Stimulated activated CD8-positive, alpha-beta memory T cell treated with anti-CD3 and anti-CD28 coated beads, Interleukin-7, amount 100 ng/mL, for 48 hours (primary cell): ENCODE results near the gene LSM10.

Source experiments
- DNase-seq, 2 donors: peaks; one replicate each; pipeline ENCODE4 v3.0.0-alpha.2; 2020; ENCODE audit warnings: low read depth in 1 of 2; ENCODE audit errors: extremely low read depth in 1 of 2

The LSM10 gene

GRCh38 chr1:36385410-36386264 is 12.1 kb downstream of the LSM10 start, which contains the start of gene STK40:
Gene STK40 (minus strand): TSS chr1:36385924. CDS start chr1:36361332, 24,592 bp downstream.
- peak; percentile 96 to 98 for DNase-seq

GRCh38 chr1:36384542-36385409 is 12.9 kb downstream of the LSM10 start:
- DNase-seq = peak in 1 of 2 donors; percentile 14

GRCh38 chr1:36383240-36383639 is 14.5 kb downstream of the LSM10 start:
- DNase-seq = no peak

GRCh38 chr1:36382669-36383068 is 15.0 kb downstream of the LSM10 start:
- no peak for DNase-seq

- no peak for DNase-seq
Measured at GRCh38 chr1:36382231-36382630, 15.5 kb downstream of the LSM10 start.

- no peak for DNase-seq
Measured at GRCh38 chr1:36381405-36381804, 16.3 kb downstream of the LSM10 start.

GRCh38 chr1:36380782-36381181 is 16.9 kb downstream of the LSM10 start:
- no peak for DNase-seq

GRCh38 chr1:36380143-36380619 is 17.5 kb downstream of the LSM10 start:
- DNase-seq = no peak

- DNase-seq = no peak
Measured at GRCh38 chr1:36377791-36378492, 19.8 kb downstream of the LSM10 start.

- no peak for DNase-seq
Measured at GRCh38 chr1:36372617-36373016, 25.1 kb downstream of the LSM10 start.

GRCh38 chr1:36369061-36369861 is 28.4 kb downstream of the LSM10 start:
- DNase-seq = peak; percentile 53 to 67

- DNase-seq = no peak
Measured at GRCh38 chr1:36367798-36368197, 29.9 kb downstream of the LSM10 start.

- no peak for DNase-seq
Measured at GRCh38 chr1:36367066-36367465, 30.6 kb downstream of the LSM10 start.

- DNase-seq = no peak
Measured at GRCh38 chr1:36366091-36366661, 31.5 kb downstream of the LSM10 start.

- DNase-seq = no peak
Measured at GRCh38 chr1:36365381-36365780, 32.3 kb downstream of the LSM10 start.

GRCh38 chr1:36359911-36360550 is 37.7 kb downstream of the LSM10 start:
- no peak for DNase-seq

GRCh38 chr1:36359383-36359782 is 38.3 kb downstream of the LSM10 start:
- DNase-seq = no peak

GRCh38 chr1:36358514-36359084 is 39.1 kb downstream of the LSM10 start:
- DNase-seq = no peak

GRCh38 chr1:36355811-36356210 is 41.9 kb downstream of the LSM10 start:
- no peak for DNase-seq
